Measurements from ENCODE around the gene OR51Q1. TPM values are rescaled to one million over a fixed set of nuclear protein-coding genes. Genes with fewer than 3 reads are reported as not detected.

The OR51Q1 gene
- total RNA-seq, 1 donor = not detected

DNA sequence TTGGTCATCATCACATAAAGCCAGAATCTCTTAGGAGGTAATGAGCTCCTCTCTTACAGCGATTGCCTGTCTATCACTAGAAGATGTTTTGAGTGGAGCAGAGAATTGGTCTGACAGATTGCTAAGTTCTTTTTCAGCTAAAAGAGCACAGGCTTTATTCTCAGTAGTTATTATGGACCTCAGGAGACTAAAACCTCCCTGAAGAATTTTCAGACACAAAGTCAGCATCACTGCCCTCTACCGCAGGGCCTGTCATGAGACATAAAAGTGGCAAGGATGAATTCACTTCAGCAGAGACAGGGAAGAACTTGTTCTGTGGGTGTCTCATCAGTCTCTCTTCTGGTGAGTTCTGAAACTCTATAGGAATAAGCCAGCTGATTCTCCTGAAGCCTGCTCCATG is 27.1 kb downstream of the OR51Q1 start, which contains the start of gene OR51I2:
TSS of gene OR51I2 (plus strand) at position 301 of the 400 bp plus-strand sequence. CDS start 4,166 bp downstream, outside the sequence.
- no peak within 1 kb of the TSS for H3K27ac ChIP-seq (ENCODE audit: low read depth, low read length)
- H4K20me1 ChIP-seq (ENCODE audit: insufficient read depth, low read length) = no peaks in the 10 kb centered on the region
- no peaks in the 10 kb centered on the region for H3K27me3 ChIP-seq (ENCODE audit: insufficient read depth, low read length)
- no peak within 1 kb of the TSS for H3K4me2 ChIP-seq (ENCODE audit: insufficient read depth, low read length)
- H3K79me2 ChIP-seq (ENCODE audit: insufficient read depth, low read length) = no peaks in the 10 kb centered on the region
- H3K4me1 ChIP-seq (ENCODE audit: insufficient read depth, low read length) = no peaks in the 10 kb centered on the region
- H3K36me3 ChIP-seq (ENCODE audit: insufficient read depth, low read length) = no peaks in the 10 kb centered on the region
- no peak for TF ChIP-seq CTCF (IDR thresholded peaks at IDR 0.05; ENCODE audit: extremely low read depth, low read depth, low read length)
- DNase-seq (ENCODE audit: insufficient read length, low spot score, missing footprints) = no peak
- H3K4me3 ChIP-seq (ENCODE audit: insufficient read depth, low read length) = no peak within 1 kb of the TSS
- H3K9me3 ChIP-seq (ENCODE audit: low read depth, low read length) = no peaks in the 10 kb centered on the region
- no peak within 1 kb of the TSS for H2AFZ ChIP-seq (ENCODE audit: low read length)

DNA sequence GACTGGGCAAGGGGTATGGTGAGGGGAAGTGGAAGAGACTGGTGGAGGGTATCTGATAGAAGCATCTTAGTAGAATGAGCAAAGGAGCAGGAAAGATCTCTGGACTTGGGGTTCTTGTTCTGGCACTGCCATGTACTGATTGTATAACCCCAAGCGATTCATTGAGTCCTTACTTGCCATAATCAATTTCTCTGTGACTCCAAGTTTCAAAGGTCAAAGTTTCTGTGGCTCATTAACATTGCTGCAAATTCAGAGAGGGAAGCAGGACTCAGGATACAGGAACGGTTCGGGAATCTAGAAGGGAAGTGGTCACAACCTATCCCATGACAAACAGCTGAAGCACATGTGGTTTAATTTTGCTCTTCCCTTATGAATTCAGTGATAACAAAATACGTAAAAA is 27.5 kb downstream of the OR51Q1 start:
- no peaks in the 10 kb centered on the region for H3K36me3 ChIP-seq (ENCODE audit: insufficient read depth, low read length)
- no peak overlapping the region for H3K27ac ChIP-seq (ENCODE audit: low read depth, low read length)
- no peaks in the 10 kb centered on the region for H4K20me1 ChIP-seq (ENCODE audit: insufficient read depth, low read length)
- no peaks in the 10 kb centered on the region for H3K79me2 ChIP-seq (ENCODE audit: insufficient read depth, low read length)
- no peak for DNase-seq (ENCODE audit: insufficient read length, low spot score, missing footprints)
- no peak for TF ChIP-seq CTCF (IDR thresholded peaks at IDR 0.05; ENCODE audit: extremely low read depth, low read depth, low read length)
- no peaks in the 10 kb centered on the region for H3K27me3 ChIP-seq (ENCODE audit: insufficient read depth, low read length)
- H3K4me1 ChIP-seq (ENCODE audit: insufficient read depth, low read length) = no peaks in the 10 kb centered on the region
- no peaks in the 10 kb centered on the region for H3K9me3 ChIP-seq (ENCODE audit: low read depth, low read length)
- no peak overlapping the region for H2AFZ ChIP-seq (ENCODE audit: low read length)
- H3K4me2 ChIP-seq (ENCODE audit: insufficient read depth, low read length) = no peak overlapping the region
- H3K4me3 ChIP-seq (ENCODE audit: insufficient read depth, low read length) = no peak overlapping the region

- H3K27me3 ChIP-seq (ENCODE audit: insufficient read depth, low read length) = no peaks in the 10 kb centered on the region
- H3K4me3 ChIP-seq (ENCODE audit: insufficient read depth, low read length) = no peak overlapping the region
- DNase-seq (ENCODE audit: insufficient read length, low spot score, missing footprints) = no peak
- no peaks in the 10 kb centered on the region for H3K4me1 ChIP-seq (ENCODE audit: insufficient read depth, low read length)
- no peaks in the 10 kb centered on the region for H3K36me3 ChIP-seq (ENCODE audit: insufficient read depth, low read length)
- TF ChIP-seq CTCF (IDR thresholded peaks at IDR 0.05; ENCODE audit: extremely low read depth, low read depth, low read length) = no peak
- H3K4me2 ChIP-seq (ENCODE audit: insufficient read depth, low read length) = no peak overlapping the region
- H2AFZ ChIP-seq (ENCODE audit: low read length) = no peak overlapping the region
- no peaks in the 10 kb centered on the region for H3K79me2 ChIP-seq (ENCODE audit: insufficient read depth, low read length)
- H3K27ac ChIP-seq (ENCODE audit: low read depth, low read length) = no peak overlapping the region
- H3K9me3 ChIP-seq (ENCODE audit: low read depth, low read length) = no peaks in the 10 kb centered on the region
- H4K20me1 ChIP-seq (ENCODE audit: insufficient read depth, low read length) = no peaks in the 10 kb centered on the region
Observed at GRCh38 chr11:5460983-5461621, 39.2 kb downstream of the OR51Q1 start.

DNA sequence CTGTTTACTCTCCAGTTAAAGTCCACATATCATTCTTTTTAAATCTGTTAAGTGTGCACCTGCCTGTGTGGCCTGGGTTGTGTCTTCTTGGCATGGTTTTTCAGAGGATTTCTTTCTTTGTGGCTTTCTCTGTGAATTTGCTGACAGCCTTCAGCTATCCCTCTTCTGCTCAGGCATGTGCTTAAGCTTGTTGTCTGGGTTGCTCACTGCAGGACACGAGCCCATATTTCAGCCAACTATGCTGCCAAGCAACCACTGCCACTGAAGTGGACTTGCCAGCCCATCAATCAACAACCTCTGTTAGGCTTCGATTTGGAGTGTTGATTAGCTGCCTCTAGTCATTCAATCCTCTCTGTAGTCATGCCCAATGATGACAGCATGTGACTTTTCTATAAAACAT is 45.6 kb downstream of the OR51Q1 start:
- Histone ChIP-seq H3K4me2 (ENCODE audit: insufficient read depth, low read length) (no peak overlapping the region), H3K9me3 (ENCODE audit: low read depth, low read length) (no peaks in the 10 kb centered on the region), H3K36me3 (ENCODE audit: insufficient read depth, low read length) (no peaks in the 10 kb centered on the region), H3K4me3 (ENCODE audit: insufficient read depth, low read length) (no peak overlapping the region), H3K79me2 (ENCODE audit: insufficient read depth, low read length) (no peaks in the 10 kb centered on the region), H3K27ac (ENCODE audit: low read depth, low read length) (no peak overlapping the region), H4K20me1 (ENCODE audit: insufficient read depth, low read length) (no peaks in the 10 kb centered on the region), H2AFZ (ENCODE audit: low read length) (no peak overlapping the region), H3K27me3 (ENCODE audit: insufficient read depth, low read length) (no peaks in the 10 kb centered on the region), H3K4me1 (ENCODE audit: insufficient read depth, low read length) (no peaks in the 10 kb centered on the region)
- TF ChIP-seq CTCF (IDR thresholded peaks at IDR 0.05; ENCODE audit: extremely low read depth, low read depth, low read length) = no peak
- no peak for DNase-seq (ENCODE audit: insufficient read length, low spot score, missing footprints)

Other genes starting within 250 kb of the OR51Q1 start
- gene OR51V1, start 221.4 kb upstream of the OR51Q1 start, total RNA-seq = not detected in 2 replicates
- not detected in 2 replicates for gene HBB, start 195.0 kb upstream of the OR51Q1 start, total RNA-seq
- not detected in 2 replicates for gene HBD, start 187.6 kb upstream of the OR51Q1 start, total RNA-seq
- not detected in 2 replicates for gene HBG1, start 172.3 kb upstream of the OR51Q1 start, total RNA-seq
- gene HBG2, start 167.3 kb upstream of the OR51Q1 start, total RNA-seq = not detected in 2 replicates
- gene HBE1, start 152.2 kb upstream of the OR51Q1 start, total RNA-seq = not detected in 2 replicates
- gene OR51B4, start 120.2 kb upstream of the OR51Q1 start, total RNA-seq = not detected in 2 replicates
- not detected in 2 replicates for gene OR51B2, start 97.8 kb upstream of the OR51Q1 start, total RNA-seq
- not detected in 2 replicates for gene OR51B5, start 78.6 kb upstream of the OR51Q1 start, total RNA-seq
- gene OR51B6, start 70.6 kb upstream of the OR51Q1 start, total RNA-seq = not detected in 2 replicates
- gene OR51M1, start 38.3 kb upstream of the OR51Q1 start, total RNA-seq = not detected in 2 replicates
- under 0.01 TPM in 1 of 2 replicates, not detected in the other for gene OR51I1, start 19.4 kb downstream of the OR51Q1 start, total RNA-seq
- not detected in 2 replicates for gene OR51I2, start 27.2 kb downstream of the OR51Q1 start, total RNA-seq
- not detected in 2 replicates for gene OR52D1, start 66.6 kb downstream of the OR51Q1 start, total RNA-seq
- under 0.01 TPM in 1 of 2 replicates, not detected in the other for gene UBQLN3, start 87.8 kb downstream of the OR51Q1 start, total RNA-seq
- gene UBQLNL, start 94.6 kb downstream of the OR51Q1 start, total RNA-seq = 0.29 and 0.36 TPM in 2 replicates
- 0.29 and 0.36 TPM in 2 replicates for gene OR52H1, start 126.4 kb downstream of the OR51Q1 start, total RNA-seq
- not detected in 2 replicates for gene OR52B6, start 158.8 kb downstream of the OR51Q1 start, total RNA-seq
- gene TRIM6, start 174.5 kb downstream of the OR51Q1 start, total RNA-seq = 3.6 and 3.8 TPM in 2 replicates
- gene TRIM34, start 202.9 kb downstream of the OR51Q1 start, total RNA-seq = 8.3 and 10.3 TPM in 2 replicates

Data from osteoblast (primary cell).